Fibroblast of villous mesenchyme (primary cell): ENCODE measurements around the gene PCDHAC2. TPM values are rescaled to one million over a fixed set of nuclear protein-coding genes. Genes with fewer than 3 reads are reported as not detected.

Source experiments
- DNase-seq: peaks from one replicate; pipeline ENCODE4 v3.0.0-alpha.2; 2010; ENCODE audit warnings: low read depth
- H3K4me3 ChIP-seq: 2 replicates; pipeline ENCODE4 v1.5.1; 2011; ENCODE audit warnings: low read depth, mild to moderate bottlenecking, low read length
- total RNA-seq: library from RNA; depleted of rRNA; stranded (reverse); fragments of >200 nt; gene quantifications from 2 replicates; pipeline ENCODE4 v1.2.3, GENCODE V29; 2012
- TF ChIP-seq, protein P1 (sequence below): IDR thresholded peaks from 2 replicates; pipeline ENCODE4 v1.5.1; 2012; ENCODE audit warnings: low read depth, mild to moderate bottlenecking, low read length; ENCODE audit not compliant: insufficient read depth

The PCDHAC2 gene
- total RNA-seq, 1 donor, result under 0.01 TPM

DNA sequence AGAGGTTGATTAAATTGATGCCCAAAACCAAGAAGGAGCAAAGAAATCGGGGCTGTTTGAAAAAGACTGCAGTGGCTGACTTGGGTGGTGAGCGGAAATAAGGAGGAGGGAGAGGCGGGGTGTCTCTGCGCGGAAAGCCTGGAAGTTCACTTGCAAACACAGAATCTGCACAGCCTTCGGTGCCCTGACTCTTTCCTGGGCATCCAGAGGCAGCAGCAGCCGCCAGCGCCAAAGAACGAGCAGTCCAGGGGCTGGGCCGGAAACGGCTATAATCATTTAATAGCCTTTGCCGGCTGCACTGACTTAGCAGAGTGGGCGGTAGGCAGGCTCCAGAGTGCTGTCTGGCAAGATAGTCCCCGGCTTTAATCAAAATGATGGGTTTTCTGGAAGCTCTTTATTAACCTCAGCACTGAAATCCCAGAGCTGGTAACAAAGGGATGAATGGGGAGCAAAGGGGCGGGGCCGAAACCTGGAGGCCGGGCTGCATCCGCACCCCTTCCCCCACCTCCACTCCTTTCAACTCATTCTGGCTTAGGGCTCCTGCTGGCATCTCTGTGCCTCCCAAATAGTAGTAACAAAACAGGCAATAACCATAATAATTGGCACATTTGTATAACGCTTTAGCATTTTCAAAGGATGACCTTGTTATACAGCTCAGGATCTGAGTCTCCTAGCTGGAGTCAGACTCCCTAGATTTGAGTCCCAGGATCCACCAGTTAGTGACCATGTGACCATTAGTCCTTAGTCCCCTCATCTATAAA, 35.7 kb downstream of the PCDHAC2 start:
- no peak for DNase-seq
- H3K4me3 ChIP-seq, result no peak overlapping the region
- TF ChIP-seq, protein P1, sequence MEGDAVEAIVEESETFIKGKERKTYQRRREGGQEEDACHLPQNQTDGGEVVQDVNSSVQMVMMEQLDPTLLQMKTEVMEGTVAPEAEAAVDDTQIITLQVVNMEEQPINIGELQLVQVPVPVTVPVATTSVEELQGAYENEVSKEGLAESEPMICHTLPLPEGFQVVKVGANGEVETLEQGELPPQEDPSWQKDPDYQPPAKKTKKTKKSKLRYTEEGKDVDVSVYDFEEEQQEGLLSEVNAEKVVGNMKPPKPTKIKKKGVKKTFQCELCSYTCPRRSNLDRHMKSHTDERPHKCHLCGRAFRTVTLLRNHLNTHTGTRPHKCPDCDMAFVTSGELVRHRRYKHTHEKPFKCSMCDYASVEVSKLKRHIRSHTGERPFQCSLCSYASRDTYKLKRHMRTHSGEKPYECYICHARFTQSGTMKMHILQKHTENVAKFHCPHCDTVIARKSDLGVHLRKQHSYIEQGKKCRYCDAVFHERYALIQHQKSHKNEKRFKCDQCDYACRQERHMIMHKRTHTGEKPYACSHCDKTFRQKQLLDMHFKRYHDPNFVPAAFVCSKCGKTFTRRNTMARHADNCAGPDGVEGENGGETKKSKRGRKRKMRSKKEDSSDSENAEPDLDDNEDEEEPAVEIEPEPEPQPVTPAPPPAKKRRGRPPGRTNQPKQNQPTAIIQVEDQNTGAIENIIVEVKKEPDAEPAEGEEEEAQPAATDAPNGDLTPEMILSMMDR, result no peak

DNA sequence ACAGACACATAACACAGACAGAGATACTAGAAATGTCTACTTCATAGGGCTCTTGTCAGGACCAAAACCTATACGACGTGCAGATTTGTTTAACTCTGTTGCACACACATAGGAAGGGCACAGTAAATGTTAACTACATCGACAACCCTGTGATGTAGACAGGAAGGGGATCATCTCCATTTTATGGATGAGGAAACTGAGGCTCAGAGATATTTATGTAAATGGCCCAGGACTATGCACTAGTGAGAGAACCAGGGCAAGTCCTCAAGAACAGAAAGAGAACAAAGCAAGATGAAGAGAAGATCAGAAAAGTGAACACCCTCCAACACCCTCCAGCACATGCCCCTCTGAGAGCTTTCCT, 36.3 kb downstream of the PCDHAC2 start:
- TF ChIP-seq, protein P1, result no peak
- no peak overlapping the region for H3K4me3 ChIP-seq
- no peak for DNase-seq

DNA sequence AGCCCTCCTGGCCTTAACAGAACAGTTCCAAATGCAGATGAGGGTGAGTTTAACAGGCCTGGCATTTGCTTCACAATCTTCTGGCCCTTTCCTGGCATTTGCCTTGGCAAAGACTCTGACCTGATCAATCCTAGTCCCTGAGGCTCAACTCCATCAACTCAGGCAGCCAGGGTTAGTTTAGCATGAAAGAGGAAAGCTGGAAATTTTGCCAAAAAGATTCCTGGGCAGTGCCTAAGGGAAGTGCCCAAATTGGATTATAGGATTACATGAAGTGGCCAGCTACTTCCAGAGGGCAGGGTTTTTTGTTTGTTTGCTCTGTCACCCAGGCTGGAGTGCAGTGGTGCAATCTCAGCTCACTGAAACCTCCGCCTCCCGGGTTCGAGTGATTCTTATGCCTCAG, 36.8 kb downstream of the PCDHAC2 start:
- TF ChIP-seq, protein P1, result no peak
- no peak overlapping the region for H3K4me3 ChIP-seq
- DNase-seq, result no peak

DNA sequence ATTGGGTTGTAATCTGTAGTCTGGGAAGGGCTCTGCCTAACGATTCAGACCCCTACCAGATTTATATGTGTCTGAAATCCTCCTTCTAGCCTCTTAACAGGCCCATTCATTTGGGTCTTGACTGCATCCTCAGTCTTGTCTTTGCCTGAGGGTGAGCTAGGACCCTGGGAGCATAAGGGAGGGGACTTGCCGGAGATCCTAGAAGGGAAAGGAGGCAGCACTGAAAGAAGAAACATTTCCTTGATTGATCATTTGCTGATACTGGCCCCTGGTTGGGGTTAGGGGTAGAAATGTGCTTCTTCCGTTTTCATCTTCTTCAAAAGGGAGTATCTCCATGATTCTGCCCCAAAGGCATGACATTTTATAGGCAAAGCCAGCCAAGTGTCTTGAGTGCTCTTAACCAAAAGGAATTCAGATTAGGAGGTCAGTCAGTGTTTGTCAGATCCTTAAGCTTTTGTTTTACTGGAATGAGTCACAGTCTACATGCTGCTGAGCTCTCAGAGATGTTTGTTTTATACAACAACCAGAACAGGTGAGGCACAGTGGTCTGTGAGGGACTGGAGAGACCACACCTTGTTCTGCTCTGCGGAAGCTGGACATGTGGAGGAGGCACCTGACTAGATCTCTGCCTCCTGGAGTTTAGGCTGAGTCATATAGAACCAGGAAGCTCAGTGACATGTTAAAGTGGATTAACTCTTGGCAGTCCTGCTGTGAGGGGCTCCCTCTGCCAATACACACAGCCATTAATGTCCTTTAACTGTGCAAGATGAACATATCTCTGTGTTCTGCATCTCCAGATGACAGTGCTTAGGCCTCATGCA, 37.7 kb downstream of the PCDHAC2 start:
- no peak overlapping the region for H3K4me3 ChIP-seq
- TF ChIP-seq, protein P1, result no peak
- DNase-seq, result no peak

DNA sequence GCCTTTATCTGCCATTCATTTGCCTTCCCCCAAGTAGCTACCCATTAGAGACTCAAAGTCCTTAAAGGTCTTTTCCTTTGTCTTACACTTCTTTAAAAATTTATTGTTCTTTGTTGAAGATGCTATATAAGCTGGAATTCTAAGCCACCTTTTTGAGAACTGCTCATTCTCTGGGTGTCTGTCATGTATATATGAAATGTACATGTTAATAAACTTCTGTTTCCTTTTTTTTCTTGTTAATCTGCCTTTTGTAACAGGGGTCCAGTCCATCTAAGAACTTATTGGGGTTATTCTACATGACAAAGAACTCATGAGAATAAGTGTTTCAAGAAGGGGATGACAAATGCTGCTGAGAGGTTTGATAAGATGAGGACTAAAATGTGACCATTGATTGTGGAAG, 41.5 kb downstream of the PCDHAC2 start:
- TF ChIP-seq, protein P1, result no peak
- no peak for DNase-seq

DNA sequence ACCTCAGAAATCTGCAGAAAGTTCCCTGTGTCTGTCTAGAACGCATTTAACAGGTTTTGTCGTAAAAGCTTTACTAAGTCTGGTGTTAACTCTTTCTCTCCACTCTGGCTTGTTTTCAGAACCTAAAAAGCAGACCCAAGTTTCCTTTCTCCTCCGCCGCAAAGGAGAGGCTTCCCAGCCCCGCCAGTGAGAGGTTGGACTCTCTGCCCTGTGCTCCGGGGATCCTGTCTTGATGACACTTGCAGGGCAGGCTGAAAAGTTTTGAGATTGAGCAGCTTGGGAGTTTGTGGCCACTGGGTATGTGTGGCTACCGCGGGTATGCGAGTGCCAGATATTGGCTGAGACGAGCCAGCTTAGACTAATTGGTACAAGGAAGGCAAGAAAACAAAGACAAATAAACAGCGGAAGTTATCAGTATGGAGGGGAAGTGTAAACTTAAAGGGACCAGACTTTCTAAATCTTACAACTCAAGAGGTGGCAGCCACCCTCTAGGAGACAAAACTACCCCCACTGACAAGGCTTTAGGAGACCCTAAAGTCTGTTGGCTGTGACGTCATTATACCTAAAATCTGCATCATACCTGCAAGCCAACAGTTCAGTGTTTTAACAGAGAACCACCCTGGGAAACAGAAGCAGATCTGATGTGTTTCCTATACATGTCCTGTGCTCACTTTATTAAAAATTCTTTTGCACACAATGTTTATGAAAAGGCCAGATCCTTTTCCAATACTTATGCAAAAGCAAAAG, 43.9 kb downstream of the PCDHAC2 start:
- TF ChIP-seq, protein P1, result no peak
- H3K4me3 ChIP-seq, result no peak overlapping the region
- DNase-seq, result no peak

More for the DNA sequence above, 41.5 kb downstream of the PCDHAC2 start:
- H3K4me3 ChIP-seq, result no peak overlapping the region
